SU-DHL-6 (cell line): ENCODE results near the gene GLYR1.

Experiments
- H2AFZ ChIP-seq: fragments of 200-600 bp; sonication (generic); 2 replicates; pipeline ENCODE4 v1.6.1; 2014; ENCODE audit warnings: low read depth, mild to moderate bottlenecking, moderate library complexity, mixed read lengths, antibody characterized with exemption, low read length; ENCODE audit not compliant: severe bottlenecking
- H3F3A ChIP-seq: fragments of 200-600 bp; shearing (Covaris generic); 2 replicates; pipeline ENCODE4 v1.6.0; 2016; ENCODE audit warnings: antibody characterized with exemption, mild to moderate bottlenecking; ENCODE audit not compliant: insufficient read depth
- H3K27ac ChIP-seq: fragments of 200-600 bp; sonication (generic); 2 replicates; pipeline ENCODE4 v1.5.1; 2016; ENCODE audit warnings: low read depth, mild to moderate bottlenecking, low read length, moderate library complexity, mixed read lengths
- H3K27me3 ChIP-seq: fragments of 200-600 bp; sonication (generic), shearing (Covaris generic); 2 replicates; pipeline ENCODE4 v1.6.0; 2014; ENCODE audit warnings: mild to moderate bottlenecking, low read length
- H3K36me3 ChIP-seq: fragments of 200-600 bp; sonication (generic); 2 replicates; pipeline ENCODE4 v1.6.1; 2014; ENCODE audit warnings: mild to moderate bottlenecking, low read length, mixed read lengths
- H3K4me2 ChIP-seq: fragments of 300-600, 200-600 bp; shearing (Covaris generic), sonication (generic); 2 replicates; pipeline ENCODE4 v1.6.0; 2014; ENCODE audit warnings: low read length, low read depth, mild to moderate bottlenecking; ENCODE audit not compliant: poor library complexity, severe bottlenecking
- H3K4me3 ChIP-seq: fragments of 200-600 bp; sonication (generic); 2 replicates; pipeline ENCODE4 v1.5.1; 2014; ENCODE audit warnings: antibody characterized with exemption, low read length, mild to moderate bottlenecking, mixed read lengths; ENCODE audit not compliant: insufficient read depth, poor library complexity, severe bottlenecking
- H3K79me2 ChIP-seq: fragments of 200-600 bp; sonication (generic); 2 replicates; pipeline ENCODE4 v1.6.1; 2014; ENCODE audit warnings: mild to moderate bottlenecking, low read length, moderate library complexity; ENCODE audit not compliant: insufficient read depth
- H3K9ac ChIP-seq: fragments of 200-600 bp; sonication (generic); 2 replicates; pipeline ENCODE4 v1.7.0; 2014; ENCODE audit warnings: mild to moderate bottlenecking, low read length
- H3K9me2 ChIP-seq: fragments of 200-600 bp; sonication (generic); replicated peaks from 2 replicates; pipeline ENCODE4 v1.6.1; 2014; ENCODE audit warnings: low read length; ENCODE audit not compliant: insufficient read depth
- H3K9me3 ChIP-seq: fragments of 200-600 bp; sonication (generic); 2 replicates; pipeline ENCODE4 v1.6.1; 2014; ENCODE audit warnings: low read length, mixed read lengths; ENCODE audit not compliant: insufficient read depth
- H4K20me1 ChIP-seq: fragments of 200-600 bp; sonication (generic); 2 replicates; pipeline ENCODE4 v1.6.1; 2014; ENCODE audit warnings: low read depth, mild to moderate bottlenecking, antibody characterized with exemption, low read length, moderate library complexity, mixed read lengths
- CTCF ChIP-seq: fragments of 200-600 bp; sonication (generic); IDR thresholded peaks from one replicate; pipeline ENCODE4 v1.5.1; 2017; ENCODE audit warnings: antibody characterized with exemption, mild to moderate bottlenecking, low read length, moderate library complexity; ENCODE audit not compliant: insufficient read depth, poor library complexity, severe bottlenecking
- EZH2phosphoT487 ChIP-seq: fragments of 200-600 bp; sonication (generic), shearing (Covaris generic); conservative IDR thresholded peaks from 2 replicates; pipeline ENCODE4 v1.6.1; 2018; ENCODE audit warnings: mild to moderate bottlenecking, antibody characterized with exemption, low read length, moderate library complexity, mixed read lengths

The GLYR1 gene

DNA sequence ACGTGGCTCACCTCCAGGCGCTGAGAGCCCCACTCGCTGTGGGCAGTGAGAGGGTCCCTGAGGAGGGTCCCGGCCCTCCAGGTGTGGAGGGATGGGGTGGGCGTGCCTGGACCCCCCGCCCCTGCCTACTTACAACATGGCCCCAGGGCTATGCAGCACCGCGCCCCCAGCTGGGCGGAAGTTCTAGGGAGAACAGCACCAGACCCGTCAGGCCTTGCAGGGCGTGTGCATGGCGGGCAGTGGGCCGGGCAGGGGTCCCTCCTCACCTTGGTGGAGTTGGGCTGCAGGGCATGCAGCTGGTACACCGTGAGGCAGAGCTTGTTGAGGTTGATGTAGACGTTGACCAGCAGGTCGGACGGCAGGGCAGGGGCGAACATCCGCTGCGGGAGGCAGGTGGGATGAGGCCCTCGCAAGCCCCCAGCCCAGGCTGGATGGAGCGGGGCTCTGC, 49.3 kb downstream of the GLYR1 start:
- no peaks in the 10 kb centered on the region for H3K79me2 ChIP-seq
- TF ChIP-seq CTCF: no peak
- TF ChIP-seq EZH2phosphoT487: no peak
- no peak overlapping the region for H3K4me3 ChIP-seq
- no peaks in the 10 kb centered on the region for H3K36me3 ChIP-seq
- no peak overlapping the region for H3K9ac ChIP-seq
- no peak overlapping the region for H2AFZ ChIP-seq
- H3K27ac ChIP-seq: no peak overlapping the region
- H3K27me3 ChIP-seq: no peaks in the 10 kb centered on the region
- 0 out of 2 replicates have a peak, but pooled peaks cover 2% of the 10 kb centered on the region for H3F3A ChIP-seq
- H4K20me1 ChIP-seq: no peaks in the 10 kb centered on the region
- H3K9me2 ChIP-seq: no peaks in the 10 kb centered on the region
- no peaks in the 10 kb centered on the region for H3K9me3 ChIP-seq
- H3K4me2 ChIP-seq: no peak overlapping the region

DNA sequence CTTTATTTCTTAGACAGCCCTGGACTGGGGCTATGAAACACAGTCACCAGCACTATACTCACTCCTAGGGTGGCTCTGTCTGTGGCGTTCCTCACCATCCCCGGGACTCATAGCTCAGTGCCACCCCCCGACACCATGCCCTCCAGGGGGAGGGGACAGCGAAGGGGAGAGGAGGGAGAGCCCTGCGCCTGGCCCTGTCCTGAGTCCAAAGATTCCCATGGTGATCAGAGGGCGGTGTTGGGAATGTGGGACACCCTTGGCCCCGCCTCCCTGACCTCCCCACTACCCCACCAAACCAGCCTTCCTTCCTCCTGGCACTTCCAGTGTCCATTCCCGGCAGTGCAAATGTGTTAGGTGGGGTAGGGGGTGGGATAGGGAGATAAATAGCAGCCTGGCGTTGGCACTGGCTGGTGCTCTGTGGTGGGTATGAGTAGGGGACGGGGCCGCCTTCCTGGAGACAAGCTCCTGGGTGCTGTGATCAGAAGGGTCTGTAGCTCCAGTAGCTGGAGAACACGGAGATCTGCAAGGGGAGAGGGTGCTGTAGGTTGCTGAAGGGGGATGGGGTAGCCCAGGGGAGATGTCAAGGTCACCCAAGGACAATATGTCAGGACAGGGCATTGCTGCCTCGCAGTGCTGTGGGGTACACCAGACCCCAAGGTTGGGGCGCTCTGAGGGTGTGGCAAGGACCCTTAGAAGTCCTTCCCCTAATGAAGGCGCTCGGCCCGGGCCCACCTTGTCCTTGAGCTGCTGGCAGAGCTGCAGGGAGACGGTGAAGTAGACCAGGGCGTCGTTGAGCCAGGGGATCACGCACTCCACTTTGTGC, 49.9 kb downstream of the GLYR1 start:
- no peak overlapping the region for H3K27ac ChIP-seq
- H4K20me1 ChIP-seq: no peaks in the 10 kb centered on the region
- no peaks in the 10 kb centered on the region for H3K79me2 ChIP-seq
- no peaks in the 10 kb centered on the region for H3K27me3 ChIP-seq
- H3F3A ChIP-seq: 0 out of 2 replicates have a peak, but pooled peaks cover 2% of the 10 kb centered on the region
- no peak overlapping the region for H2AFZ ChIP-seq
- no peak overlapping the region for H3K9ac ChIP-seq
- H3K4me2 ChIP-seq: no peak overlapping the region
- no peaks in the 10 kb centered on the region for H3K36me3 ChIP-seq
- no peak overlapping the region for H3K4me3 ChIP-seq
- TF ChIP-seq CTCF: no peak
- no peak for TF ChIP-seq EZH2phosphoT487
- H3K9me2 ChIP-seq: no peaks in the 10 kb centered on the region
- H3K9me3 ChIP-seq: no peaks in the 10 kb centered on the region

GRCh38 chr16:4795828-4796572, 51.1 kb downstream of the GLYR1 start:
- Histone ChIP-seq H3K27me3 (no peaks in the 10 kb centered on the region), H3K9ac (no peak overlapping the region)
- no peak for TF ChIP-seq CTCF

More at GRCh38 chr16:4795828-4796572, 51.1 kb downstream of the GLYR1 start:
- no peak overlapping the region for H3K4me3 ChIP-seq
- no peaks in the 10 kb centered on the region for H3K79me2 ChIP-seq
- H3K9me2 ChIP-seq: no peaks in the 10 kb centered on the region
- no peaks in the 10 kb centered on the region for H4K20me1 ChIP-seq
- H2AFZ ChIP-seq: no peak overlapping the region
- H3K9me3 ChIP-seq: no peaks in the 10 kb centered on the region
- H3K36me3 ChIP-seq: no peaks in the 10 kb centered on the region
- no peak overlapping the region for H3K4me2 ChIP-seq
- H3F3A ChIP-seq: no peaks in the 10 kb centered on the region
- H3K27ac ChIP-seq: no peak overlapping the region
